ENCODE measurements around the gene NCOA5. TPM values are rescaled to one million over a fixed set of nuclear protein-coding genes. Genes with fewer than 3 reads are reported as not detected.

Gene NCOA5
- total and polyA plus RNA-seq, 8 donors, result 8.4 to 19.6 (median 12.0) TPM

DNA sequence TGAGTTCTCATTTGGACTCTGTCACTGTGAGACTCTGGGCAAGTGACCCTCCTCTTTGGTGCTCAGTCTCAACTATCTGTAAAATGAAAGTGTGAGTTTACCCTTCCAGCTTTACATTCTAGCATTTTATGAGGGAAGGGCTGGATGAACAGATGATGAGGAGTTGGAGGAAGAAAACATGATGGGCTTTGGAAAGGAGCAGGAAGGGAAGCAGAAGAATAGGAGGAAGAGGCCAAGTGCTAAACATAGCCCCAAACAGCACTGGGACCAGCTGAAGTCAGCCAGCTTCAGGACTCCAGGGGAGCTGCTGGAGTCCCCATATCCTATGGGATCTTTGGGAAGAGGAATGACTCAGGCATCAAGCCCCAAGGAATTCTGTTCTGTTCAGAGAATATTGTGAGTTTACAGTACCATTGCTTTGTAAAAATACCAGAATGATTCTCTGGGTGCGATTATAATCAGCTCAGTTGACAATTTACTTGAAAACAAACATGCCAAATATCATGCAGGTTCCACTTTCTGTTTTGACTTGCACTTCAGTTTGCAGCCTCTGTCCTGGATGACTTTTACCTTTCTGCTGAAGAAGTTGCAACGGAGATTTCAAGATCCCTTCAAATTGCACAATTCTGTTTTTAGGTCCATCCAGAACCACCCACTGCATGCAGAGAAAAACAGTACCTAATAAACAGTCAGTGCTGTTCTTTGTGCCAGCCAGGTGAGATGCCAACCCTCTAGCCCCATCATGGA is 31.6 kb upstream of the NCOA5 start:
- Histone ChIP-seq H3K36me3 (peaks cover 0 to 14% (median 0%) of the 10 kb centered on the region in 3 donors), H3K27me3 (no peaks in the 10 kb centered on the region), H3K9me3 (no peaks in the 10 kb centered on the region), H3K4me3 (no peak overlapping the region), H3K27ac (no peak overlapping the region), H3K4me1 (peaks cover 0 to 15% (median 4%) of the 10 kb centered on the region in 3 donors)
- ATAC-seq, result no peak
- WGBS, 2 donors, result 53 to 67% methylated on average over 2 of the region's 2 CpGs
- intact Hi-C loops (cut with DNase I), result no loop called here
- FAIRE-seq, result no peak
- TF ChIP-seq, protein P1, sequence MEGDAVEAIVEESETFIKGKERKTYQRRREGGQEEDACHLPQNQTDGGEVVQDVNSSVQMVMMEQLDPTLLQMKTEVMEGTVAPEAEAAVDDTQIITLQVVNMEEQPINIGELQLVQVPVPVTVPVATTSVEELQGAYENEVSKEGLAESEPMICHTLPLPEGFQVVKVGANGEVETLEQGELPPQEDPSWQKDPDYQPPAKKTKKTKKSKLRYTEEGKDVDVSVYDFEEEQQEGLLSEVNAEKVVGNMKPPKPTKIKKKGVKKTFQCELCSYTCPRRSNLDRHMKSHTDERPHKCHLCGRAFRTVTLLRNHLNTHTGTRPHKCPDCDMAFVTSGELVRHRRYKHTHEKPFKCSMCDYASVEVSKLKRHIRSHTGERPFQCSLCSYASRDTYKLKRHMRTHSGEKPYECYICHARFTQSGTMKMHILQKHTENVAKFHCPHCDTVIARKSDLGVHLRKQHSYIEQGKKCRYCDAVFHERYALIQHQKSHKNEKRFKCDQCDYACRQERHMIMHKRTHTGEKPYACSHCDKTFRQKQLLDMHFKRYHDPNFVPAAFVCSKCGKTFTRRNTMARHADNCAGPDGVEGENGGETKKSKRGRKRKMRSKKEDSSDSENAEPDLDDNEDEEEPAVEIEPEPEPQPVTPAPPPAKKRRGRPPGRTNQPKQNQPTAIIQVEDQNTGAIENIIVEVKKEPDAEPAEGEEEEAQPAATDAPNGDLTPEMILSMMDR (IDR thresholded peaks at IDR 0.05), result no peak
- DNase-seq, result no peak

- DNase-seq, result no peak
- FAIRE-seq, result no peak
- H3K9me3 ChIP-seq, result no peaks in the 10 kb centered on the region
- TF ChIP-seq, protein P1 (IDR thresholded peaks at IDR 0.05), result no peak
- H3K27ac ChIP-seq, result no peak overlapping the region
- peaks cover 0 to 14% (median 0%) of the 10 kb centered on the region in 3 donors for H3K36me3 ChIP-seq
- ATAC-seq, result no peak
- H3K27me3 ChIP-seq, result no peaks in the 10 kb centered on the region
- peaks cover 0 to 15% (median 4%) of the 10 kb centered on the region in 3 donors for H3K4me1 ChIP-seq
- no peak overlapping the region for H3K4me3 ChIP-seq
- intact Hi-C loops (cut with DNase I), result no loop called here
- 92 to 95% methylated on average over 2 of the region's 2 CpGs for WGBS, 2 donors
These were observed 30.4 kb upstream of the NCOA5 start for GRCh38 chr20:46120136-46120535.

- FAIRE-seq (no peak), ATAC-seq (no peak), DNase-seq (no peak)
- peaks cover 0 to 14% (median 0%) of the 10 kb centered on the region in 3 donors for H3K36me3 ChIP-seq
- 69 to 73% methylated on average over 2 of the region's 2 CpGs for WGBS, 2 donors
- H3K27ac ChIP-seq, result no peak overlapping the region
- H3K4me1 ChIP-seq, result peaks cover 0 to 15% (median 4%) of the 10 kb centered on the region in 3 donors
- no peak overlapping the region for H3K4me3 ChIP-seq
- intact Hi-C loops (cut with DNase I), result no loop called here
- TF ChIP-seq, protein P1 (IDR thresholded peaks at IDR 0.05), result no peak
- no peaks in the 10 kb centered on the region for H3K9me3 ChIP-seq
- no peaks in the 10 kb centered on the region for H3K27me3 ChIP-seq
These were observed 29.8 kb upstream of the NCOA5 start for GRCh38 chr20:46119547-46119946.

GRCh38 chr20:46119028-46119546 is 29.3 kb upstream of the NCOA5 start:
- Histone ChIP-seq H3K9me3 (no peaks in the 10 kb centered on the region), H3K4me3 (peak overlapping the region in 2 of 4 donors; percentile 37 to 57), H3K4me1 (peaks cover 0 to 15% (median 4%) of the 10 kb centered on the region in 3 donors), H3K27me3 (no peaks in the 10 kb centered on the region), H3K36me3 (peaks cover 0 to 14% (median 0%) of the 10 kb centered on the region in 3 donors), H3K27ac (peak overlapping the region in 2 of 4 donors; percentile 65 to 81)
- 64 to 84% methylated on average over 2 of the region's 2 CpGs for WGBS, 2 donors
- DNase-seq (no peak), FAIRE-seq (no peak), ATAC-seq (peak in 1 of 4 donors; percentile 2)
- TF ChIP-seq, protein P1 (IDR thresholded peaks at IDR 0.05), result no peak
- intact Hi-C loops (cut with DNase I), result no loop called here

Measured in pancreas (tissue), 10 donors.